Brain microvascular endothelial cell (primary cell): ENCODE measurements around the gene ICAM4.
"Not testable (repeated sequence)": the region's sequence is repeated elsewhere in the genome, so short reads cannot be mapped to it uniquely, and the experiment has no call there.

Experiments
- DNase-seq: peaks from one replicate; pipeline ENCODE4 v3.0.0-alpha.2; 2020
- H3K27ac ChIP-seq: fragments of 250-450 bp; sonication (Bioruptor Pico); 2 replicates; pipeline ENCODE4 v1.5.1; 2020; ENCODE audit warnings: mild to moderate bottlenecking, moderate library complexity
- H3K27me3 ChIP-seq: fragments of 250-450 bp; sonication (Bioruptor Pico); replicated peaks from 2 replicates; pipeline ENCODE4 v1.5.1; 2020; ENCODE audit warnings: mild to moderate bottlenecking
- H3K36me3 ChIP-seq: fragments of 250-450 bp; sonication (Bioruptor Pico); replicated peaks from 2 replicates; pipeline ENCODE4 v1.5.1; 2020; ENCODE audit warnings: mild to moderate bottlenecking
- H3K4me3 ChIP-seq: 2 replicates; pipeline ENCODE4 v1.5.1; 2011; ENCODE audit warnings: low read depth, mild to moderate bottlenecking, control low read depth, low read length, moderate library complexity
- CTCF ChIP-seq: IDR thresholded peaks from 2 replicates; pipeline ENCODE4 v1.5.1; 2011; ENCODE audit warnings: low read depth, mild to moderate bottlenecking, moderate library complexity, low read length, control low read depth, inconsistent platforms; ENCODE audit errors: missing control alignments
- in situ Hi-C: cut with HindIII; loops from 2 replicates; pipeline ENCODE4 v1.10.0; 2017; ENCODE audit warnings: low sequenced_read_pairs, low pct_ligation_motif_present

The ICAM4 gene

GRCh38 chr19:10332965-10333757 lies 46.4 kb downstream of the ICAM4 start, which contains the start of gene RAVER1:
TSS of gene RAVER1 (minus strand) at chr19:10333529. CDS start at chr19:10333507, 22 bp downstream.
- in situ Hi-C loops, result no loop called here
- H3K27me3 ChIP-seq, result no peaks in the 10 kb centered on the region
- peak within 1 kb of the TSS; percentile 93 for H3K27ac ChIP-seq
- peak within 1 kb of the TSS; percentile 88 for H3K4me3 ChIP-seq
- TF ChIP-seq CTCF, result no peak
- DNase-seq, result peak; percentile 96
- peaks cover 17% of the 10 kb centered on the region for H3K36me3 ChIP-seq

- no peak overlapping the region for H3K27ac ChIP-seq
- H3K27me3 ChIP-seq, result no peaks in the 10 kb centered on the region
- in situ Hi-C loops, result no loop called here
- peak overlapping the region; percentile 88 for H3K4me3 ChIP-seq
- peaks cover 11% of the 10 kb centered on the region for H3K36me3 ChIP-seq
- no peak for DNase-seq
- no peak for TF ChIP-seq CTCF
Observed at GRCh38 chr19:10333758-10334587, 47.2 kb downstream of the ICAM4 start.

- DNase-seq, result peak; percentile 95
- H3K36me3 ChIP-seq, result peaks cover 5% of the 10 kb centered on the region
- in situ Hi-C loops, result no loop called here
- no peaks in the 10 kb centered on the region for H3K27me3 ChIP-seq
- H3K4me3 ChIP-seq, result peak overlapping the region; percentile 88
- TF ChIP-seq CTCF, result peak; percentile 34
- no peak overlapping the region for H3K27ac ChIP-seq
Observed at GRCh38 chr19:10334588-10335351, 48.0 kb downstream of the ICAM4 start.

GRCh38 chr19:10335352-10335985 lies 48.7 kb downstream of the ICAM4 start:
- in situ Hi-C loops, result no loop called here
- H3K4me3 ChIP-seq, result no peak overlapping the region

GRCh38 chr19:10336725-10337124 lies 50.0 kb downstream of the ICAM4 start:
- H3K27me3 ChIP-seq, H3K36me3 ChIP-seq, DNase-seq, in situ Hi-C loops, H3K27ac ChIP-seq, H3K4me3 ChIP-seq: not testable (repeated sequence)

More at GRCh38 chr19:10335352-10335985, 48.7 kb downstream of the ICAM4 start:
- H3K27ac ChIP-seq, result no peak overlapping the region
- DNase-seq, result no peak
- peaks cover under 1% of the 10 kb centered on the region for H3K36me3 ChIP-seq
- no peaks in the 10 kb centered on the region for H3K27me3 ChIP-seq
- no peak for TF ChIP-seq CTCF
